OCI-LY1 (cell line): Measurements from ENCODE around the gene DYNC1I1.

ENCODE experiments used
- EZH2 ChIP-seq: fragments of 200-600 bp; sonication (generic), shearing (Covaris generic); IDR thresholded peaks from 2 replicates; pipeline ENCODE4 v1.8.0; 2017; ENCODE audit warnings: borderline replicate concordance, mixed run types, mild to moderate bottlenecking, antibody characterized with exemption, low read length, moderate library complexity, mixed read lengths
- TF ChIP-seq, protein P1 (sequence below): fragments of 200-600 bp; sonication (generic), shearing (Covaris generic); IDR thresholded peaks from 2 replicates; pipeline ENCODE4 v1.5.1; 2017; ENCODE audit warnings: mild to moderate bottlenecking, antibody characterized with exemption, low read length, moderate library complexity, mixed read lengths

DNA sequence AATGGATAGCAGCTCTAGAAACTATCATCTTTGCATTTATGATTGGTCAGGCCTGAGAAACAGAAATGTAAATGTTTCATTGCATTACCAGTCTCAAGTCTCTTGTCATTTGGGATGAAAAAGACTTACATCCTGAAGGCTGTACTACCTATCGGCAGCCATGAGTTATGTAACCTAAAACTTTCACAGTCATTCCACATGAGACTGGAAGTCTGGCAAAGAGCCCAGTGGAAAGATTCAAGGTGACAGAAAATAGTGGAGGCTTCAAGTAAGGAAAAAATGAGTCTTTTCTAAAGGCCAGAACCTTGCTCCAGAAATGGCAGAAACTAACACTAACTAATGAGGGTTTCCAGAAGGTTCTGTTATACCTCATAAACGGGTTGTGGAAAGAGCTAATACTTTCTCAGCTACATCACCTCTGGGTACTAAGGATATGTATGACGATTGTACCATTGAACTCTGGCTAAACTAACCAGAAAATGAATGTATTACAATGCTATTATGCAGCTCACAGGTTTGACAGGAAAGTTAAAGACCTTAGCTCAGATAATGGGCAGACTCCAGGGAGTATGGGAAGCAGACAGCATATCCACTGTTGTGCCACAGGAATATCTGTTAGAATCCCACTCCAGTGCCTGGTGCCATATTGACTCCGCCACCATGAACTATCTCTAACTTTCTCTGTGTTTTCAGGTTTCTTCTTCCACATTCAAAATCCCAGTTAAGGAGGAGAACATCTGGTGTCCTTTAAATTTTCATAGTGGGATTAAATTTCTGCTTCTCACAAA, 41.7 kb upstream of the DYNC1I1 start:
- TF ChIP-seq, protein P1, sequence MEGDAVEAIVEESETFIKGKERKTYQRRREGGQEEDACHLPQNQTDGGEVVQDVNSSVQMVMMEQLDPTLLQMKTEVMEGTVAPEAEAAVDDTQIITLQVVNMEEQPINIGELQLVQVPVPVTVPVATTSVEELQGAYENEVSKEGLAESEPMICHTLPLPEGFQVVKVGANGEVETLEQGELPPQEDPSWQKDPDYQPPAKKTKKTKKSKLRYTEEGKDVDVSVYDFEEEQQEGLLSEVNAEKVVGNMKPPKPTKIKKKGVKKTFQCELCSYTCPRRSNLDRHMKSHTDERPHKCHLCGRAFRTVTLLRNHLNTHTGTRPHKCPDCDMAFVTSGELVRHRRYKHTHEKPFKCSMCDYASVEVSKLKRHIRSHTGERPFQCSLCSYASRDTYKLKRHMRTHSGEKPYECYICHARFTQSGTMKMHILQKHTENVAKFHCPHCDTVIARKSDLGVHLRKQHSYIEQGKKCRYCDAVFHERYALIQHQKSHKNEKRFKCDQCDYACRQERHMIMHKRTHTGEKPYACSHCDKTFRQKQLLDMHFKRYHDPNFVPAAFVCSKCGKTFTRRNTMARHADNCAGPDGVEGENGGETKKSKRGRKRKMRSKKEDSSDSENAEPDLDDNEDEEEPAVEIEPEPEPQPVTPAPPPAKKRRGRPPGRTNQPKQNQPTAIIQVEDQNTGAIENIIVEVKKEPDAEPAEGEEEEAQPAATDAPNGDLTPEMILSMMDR = no peak
- TF ChIP-seq EZH2 = no peak
